ENCODE data around the gene ALKBH5. TPM values are rescaled to one million over a fixed set of nuclear protein-coding genes. Genes with fewer than 3 reads are reported as not detected.

ALKBH5 gene
- total RNA-seq, 1 donor from 2014 or later: 48.7 TPM

DNA sequence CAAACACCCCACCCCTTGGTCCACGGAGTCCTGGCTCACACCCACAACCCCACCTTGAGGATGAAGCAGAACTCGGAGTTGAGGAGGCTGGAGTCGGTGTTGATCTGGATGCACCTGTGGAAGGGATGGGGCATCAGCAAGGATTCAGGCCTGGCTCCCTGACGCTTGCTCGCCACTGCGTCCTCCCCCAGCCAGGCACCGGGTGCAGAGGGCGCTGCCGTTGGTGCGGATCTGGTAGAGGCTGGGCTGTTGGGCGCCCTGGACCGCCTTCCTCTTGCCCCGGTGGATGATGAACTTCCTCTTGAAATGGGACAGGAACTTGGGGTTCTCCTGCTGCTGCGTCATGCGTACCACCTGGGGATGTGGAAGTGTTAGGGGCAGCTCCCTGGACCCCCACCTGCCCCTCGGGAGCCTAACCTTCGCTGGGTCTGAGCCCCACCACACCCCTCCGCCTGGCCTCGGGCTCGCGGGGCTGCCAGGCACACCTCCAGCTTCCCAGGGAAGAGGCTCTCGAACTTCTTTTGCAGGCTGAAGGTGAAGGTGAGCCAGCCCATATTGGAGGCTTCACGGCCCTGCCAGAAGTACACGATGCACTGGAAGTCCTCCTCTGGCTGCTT, 62.6 kb downstream of the ALKBH5 start:
- DNase-seq: no peak

DNA sequence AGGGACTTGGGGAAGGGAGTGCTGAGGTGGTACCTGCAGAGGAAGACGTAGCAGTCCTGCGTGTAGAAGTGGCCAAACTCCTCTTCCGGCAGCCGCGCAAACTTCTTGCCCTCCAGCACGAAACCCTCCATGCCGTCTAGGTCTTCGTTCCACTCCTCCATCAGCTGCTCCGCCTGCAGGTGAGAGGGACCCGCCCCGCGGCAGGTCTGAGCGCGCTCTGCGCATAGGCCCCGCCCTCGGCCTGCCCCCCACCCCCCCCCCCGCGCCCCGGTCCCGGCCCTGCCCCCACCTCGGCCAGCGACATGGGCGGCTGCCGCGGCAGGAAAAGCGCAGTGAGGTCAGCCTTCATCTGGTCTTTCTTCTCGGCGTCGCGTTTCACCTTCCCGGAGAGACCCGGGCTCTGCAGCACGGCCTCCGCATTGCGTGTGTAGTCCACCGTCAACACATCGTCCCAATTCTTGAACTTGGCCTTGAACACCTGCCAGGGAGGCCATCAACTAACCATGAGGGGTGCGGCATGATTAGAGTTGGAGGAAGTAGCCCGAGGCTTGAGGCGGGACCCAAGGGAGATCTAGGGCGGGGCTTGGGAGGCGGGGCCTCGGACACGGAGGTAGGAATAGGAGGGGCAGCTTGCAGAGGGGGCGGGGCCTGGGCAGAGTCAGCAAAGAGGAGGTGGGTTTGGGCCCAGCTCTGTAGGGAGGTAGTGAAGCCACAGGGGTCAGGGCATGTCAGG, 63.4 kb downstream of the ALKBH5 start:
- DNase-seq: no peak

DNA sequence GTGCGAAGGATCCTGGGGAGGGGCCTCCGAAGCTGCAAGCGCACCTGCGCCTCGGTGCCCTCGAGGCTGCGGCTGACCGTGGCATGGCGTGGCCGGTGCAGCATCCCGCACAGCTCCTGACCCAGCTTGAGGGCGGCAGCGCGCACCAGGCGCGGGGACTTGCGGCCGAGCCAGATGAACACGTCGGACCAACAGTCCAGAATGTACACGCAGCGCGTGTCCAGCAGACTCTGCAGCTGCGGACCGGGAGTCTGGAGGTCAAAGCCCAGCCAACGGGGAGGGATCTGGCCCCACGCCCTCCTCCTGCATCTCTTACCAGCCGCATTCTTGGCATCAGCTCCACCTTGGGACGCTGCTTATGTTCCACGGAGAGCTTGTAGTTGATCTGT, 64.0 kb downstream of the ALKBH5 start:
- no peak for DNase-seq

DNA sequence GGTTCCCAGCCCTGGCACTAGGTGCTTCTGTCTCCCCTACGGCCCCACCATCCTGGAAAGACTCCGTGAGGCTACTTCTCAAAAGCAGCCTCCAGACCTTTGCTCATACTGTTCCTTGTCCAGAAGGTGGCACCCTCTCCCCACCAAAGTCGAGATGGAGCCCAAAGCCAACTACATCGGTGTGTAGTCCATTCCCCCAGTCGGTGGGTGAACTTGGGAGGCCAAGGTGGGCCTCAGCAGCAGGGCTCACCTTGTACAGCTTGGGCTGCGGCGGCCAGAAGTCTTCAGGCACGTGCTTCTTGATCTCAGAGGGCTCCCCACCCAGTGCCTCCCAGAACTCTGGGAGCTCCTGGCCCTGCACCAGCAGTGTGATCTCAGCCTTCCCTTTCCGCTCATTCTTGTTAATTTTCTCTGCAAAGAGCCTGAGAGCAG, 64.7 kb downstream of the ALKBH5 start:
- peak; percentile 54 for DNase-seq

DNA sequence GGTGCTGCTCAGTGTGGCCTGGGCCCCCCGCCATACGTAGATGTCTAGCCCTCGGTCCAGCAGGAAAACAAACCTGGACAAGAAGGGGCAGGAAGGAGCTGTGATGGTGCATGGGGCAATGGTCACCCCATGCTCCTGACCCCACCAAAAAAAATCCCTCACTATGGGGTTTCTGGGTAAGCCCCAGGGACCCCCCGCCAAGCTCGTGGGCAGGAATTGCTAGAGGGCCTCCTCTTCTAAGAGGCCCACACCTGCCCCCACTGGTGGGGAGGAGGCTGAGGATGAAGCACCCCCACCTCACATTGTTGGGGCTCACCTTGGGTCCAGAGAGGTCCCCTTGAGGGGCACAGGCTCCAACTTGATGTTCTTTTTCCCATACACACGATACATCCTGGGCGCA, 65.2 kb downstream of the ALKBH5 start:
- DNase-seq: no peak

DNA sequence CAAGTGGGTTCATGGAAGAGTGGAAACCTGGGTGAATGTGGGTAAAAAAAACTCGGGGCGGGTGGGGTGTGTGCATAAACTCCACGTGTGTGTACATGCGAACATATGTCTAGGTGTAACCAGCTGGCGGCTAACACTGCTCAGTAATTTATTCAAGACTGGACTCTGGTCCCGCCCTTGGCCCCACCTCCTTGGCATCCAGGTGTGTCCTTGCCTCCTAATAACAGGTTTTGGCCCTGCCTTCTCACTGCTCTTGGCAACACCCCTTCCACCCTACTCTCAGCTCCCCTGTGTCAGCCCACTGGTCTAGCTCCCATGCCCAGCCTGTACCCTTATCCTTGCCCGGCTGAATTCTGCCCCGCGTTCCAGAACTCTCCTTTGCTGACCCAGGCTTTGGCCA, 66.6 kb downstream of the ALKBH5 start:
- DNase-seq: no peak

DNA sequence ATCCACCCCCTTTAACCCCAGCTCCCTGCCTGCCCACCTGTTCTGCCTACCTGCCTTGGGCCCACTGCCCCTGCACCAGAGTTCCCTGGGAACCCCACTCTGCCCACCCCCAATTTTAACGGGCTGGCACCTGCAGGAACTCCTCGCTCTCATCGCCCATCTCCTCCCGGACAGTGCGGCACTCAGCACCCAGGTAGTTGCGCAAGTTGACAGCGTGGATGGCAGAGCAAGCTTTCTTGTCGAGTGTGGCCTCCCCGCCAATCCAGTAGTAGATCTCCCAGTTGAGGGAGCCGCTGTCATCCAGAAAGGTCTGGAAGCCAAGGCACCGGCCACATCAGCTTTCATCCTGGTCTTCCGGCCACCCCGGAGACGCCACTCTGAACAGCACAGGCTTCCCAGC, 67.1 kb downstream of the ALKBH5 start:
- no peak for DNase-seq

DNA sequence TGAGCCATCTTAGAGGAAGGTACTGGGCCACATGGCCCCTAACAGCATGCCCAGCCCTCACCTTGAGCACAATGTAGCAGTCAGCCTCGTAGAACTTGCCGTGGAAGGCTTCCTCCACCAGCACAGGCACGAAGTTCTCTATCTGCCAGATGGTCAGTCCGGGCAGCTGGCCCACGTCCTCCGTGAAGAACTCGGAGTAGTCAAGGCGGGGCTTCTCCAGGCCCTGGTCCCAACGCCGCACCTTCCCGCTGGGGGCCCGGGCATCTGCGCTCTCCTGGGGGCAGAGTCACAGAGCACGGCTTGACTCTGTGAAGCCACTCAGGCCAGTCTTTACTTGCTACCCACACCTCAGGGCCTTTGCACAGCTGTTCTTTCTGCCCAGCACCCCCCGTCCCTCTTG, 67.6 kb downstream of the ALKBH5 start:
- DNase-seq: no peak

DNA sequence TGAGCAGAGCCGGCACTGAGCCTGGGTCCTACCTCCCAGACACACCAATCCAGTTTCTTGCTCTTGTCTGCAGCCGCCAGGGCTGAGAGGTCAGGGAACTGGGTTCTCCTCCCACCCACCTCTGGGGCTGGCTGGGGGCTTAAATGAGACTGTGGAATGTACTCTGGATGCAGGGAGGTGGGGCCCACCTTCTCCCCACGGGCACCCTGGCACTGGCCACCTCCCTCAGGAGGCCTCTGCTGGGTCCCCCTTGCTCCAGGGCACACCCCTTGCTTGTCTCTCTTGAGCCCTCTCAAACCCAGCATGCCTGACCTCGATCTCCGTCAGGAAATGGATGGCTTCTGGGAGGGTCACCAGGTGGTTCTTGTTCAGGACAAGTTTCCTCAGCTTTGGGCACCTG, 68.5 kb downstream of the ALKBH5 start:
- no peak for DNase-seq

DNA sequence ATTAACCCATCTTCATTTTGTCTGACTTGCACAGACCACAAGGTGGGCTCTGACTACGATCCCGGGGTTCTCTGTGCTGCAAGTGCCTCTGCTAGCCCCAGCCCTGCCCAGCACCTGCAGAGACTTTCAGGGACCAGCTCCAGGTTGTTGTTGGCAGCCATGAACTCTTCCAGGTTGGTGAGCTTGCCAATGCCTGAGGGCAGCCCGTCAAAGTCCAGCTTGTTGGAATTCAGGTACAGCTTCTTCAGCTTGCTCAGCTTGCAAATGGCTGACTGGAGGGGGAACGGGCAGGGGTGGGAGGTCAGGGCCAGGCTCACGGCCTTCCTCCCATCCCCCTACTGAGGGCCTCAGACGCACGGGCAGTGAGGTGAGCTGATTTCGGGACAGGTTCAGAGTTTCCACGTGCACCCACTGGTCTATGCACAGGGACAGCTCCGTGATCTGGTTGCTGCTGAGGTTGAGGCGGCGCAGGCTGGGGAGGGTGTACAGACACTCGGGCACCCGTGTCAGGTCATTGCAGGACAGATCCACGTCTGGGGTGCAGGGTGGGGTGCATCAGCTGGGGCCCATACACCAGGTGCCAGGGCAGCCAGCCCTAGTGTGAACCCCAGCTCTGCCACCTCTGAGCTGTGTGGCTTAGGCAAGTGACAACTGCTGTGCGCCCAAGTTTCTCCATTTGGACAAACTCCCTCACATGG, 69.7 kb downstream of the ALKBH5 start:
- DNase-seq: no peak

DNA sequence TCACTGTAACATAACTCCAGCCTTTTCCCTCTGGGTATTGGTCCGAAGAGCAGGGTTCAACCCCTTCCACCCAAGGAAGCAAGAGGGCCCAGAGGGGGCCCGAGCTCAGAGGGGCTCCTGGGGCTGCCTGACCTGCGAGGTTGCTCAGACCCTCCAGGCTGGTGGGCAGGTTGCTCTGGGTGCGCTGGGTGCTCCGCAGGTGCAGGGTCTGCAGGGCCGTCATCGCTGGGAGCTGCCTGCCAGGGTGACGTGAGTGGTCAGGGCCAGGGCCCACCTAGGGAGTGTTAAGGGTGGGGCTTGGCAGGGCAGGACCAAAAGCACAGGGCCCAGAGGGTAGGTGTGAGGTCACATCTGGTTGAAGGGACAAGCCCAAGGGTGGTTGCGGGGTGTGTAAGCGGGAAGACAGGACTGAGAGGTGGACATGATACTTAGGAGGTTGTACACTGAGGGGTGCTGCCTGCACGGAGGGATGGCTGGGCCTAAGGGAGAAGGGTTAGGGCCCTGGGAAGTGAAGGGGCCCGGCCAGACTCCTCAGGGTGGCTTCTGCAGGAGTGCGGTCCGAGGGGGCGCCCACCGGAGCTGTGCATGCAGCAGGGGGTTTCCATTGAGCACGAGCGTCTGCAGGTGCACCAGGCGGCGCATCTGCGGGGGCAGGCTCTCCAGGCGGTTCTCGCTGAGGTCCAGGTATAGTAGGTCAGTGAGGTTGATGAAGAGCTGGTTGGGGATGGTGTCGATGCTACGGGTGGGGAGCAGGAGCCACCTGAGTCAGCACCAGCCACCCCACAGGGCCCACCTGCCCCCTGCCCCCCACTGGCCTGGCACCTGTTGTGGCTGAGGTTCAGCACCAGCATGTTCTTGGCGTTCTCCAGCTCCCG, 70.6 kb downstream of the ALKBH5 start:
- no peak for DNase-seq

DNA sequence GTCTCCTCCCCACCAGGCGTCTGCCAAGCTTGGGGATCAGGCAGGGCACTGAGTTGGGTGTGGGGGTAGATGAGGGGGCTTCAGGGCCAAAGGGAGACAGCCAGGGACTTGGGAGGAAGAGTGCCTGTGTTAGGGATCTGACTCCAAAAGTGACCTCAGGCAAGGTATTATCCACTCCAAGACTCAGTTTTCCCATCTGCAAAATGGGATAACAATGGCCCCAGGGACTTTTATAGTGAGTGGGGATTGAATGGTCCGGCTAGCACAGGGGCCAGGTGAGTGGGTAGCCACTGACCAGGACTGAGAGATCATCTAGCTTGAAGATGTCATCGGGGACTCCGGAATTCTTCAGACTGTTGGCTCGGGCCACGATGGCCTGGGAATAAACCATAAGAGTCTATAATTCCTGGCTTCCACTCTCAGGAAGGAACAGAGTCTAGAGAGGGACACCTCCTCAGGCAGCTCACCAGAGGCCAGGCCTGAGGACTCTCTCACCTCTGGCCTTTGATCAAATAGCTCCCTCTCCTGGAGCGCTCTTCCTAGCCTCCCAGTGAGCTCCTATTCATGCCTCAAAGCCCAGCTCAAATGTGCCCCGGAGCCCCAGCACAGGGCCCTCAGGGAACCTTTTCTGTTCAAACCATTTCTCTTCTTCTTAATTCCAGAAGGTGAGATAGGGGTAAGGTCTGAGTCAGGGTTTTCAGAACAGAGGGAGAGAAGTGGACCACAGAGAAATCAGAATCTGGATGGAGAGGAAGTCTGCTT, 71.4 kb downstream of the ALKBH5 start:
- no peak for DNase-seq

DNA sequence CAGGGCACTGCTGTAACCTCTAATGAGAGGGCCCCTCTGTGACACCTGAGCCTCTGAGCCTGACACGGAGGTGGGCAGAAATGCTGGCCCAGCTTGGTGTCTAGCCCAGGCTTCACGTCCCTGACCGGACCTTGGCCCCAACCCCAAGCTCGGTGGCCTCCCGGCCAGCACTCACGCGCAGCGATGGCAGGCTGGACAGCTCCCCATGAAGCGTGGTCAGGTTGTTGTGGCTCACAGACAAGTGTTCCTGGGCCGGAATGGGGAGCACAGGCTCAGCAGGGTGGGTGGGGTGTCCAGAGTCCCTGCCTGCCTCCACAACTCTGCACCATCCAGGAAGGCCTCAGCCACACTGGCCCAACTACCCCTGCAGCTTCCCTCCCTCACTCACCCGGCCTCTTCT, 72.7 kb downstream of the ALKBH5 start:
- no peak for DNase-seq

DNA sequence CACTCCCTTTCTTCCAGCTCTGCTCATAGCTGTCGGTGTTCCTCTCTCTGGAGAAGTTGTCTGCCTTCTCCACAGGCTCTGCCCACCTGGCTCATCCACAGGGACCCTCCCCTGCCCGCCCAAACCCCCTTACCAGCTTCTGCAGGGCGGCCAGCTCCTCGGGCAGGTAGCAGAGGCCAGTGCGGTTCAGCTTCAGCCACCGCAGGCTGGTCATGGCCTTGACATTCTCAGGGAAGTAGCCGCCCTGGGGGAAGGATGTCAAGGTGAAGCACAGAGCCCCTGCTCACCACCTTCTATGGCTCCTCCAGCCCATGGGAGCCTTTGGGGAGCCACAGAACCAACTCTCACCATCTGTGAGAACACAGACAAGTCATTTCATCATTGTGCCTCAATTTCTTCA, 73.1 kb downstream of the ALKBH5 start:
- DNase-seq: no peak

DNA sequence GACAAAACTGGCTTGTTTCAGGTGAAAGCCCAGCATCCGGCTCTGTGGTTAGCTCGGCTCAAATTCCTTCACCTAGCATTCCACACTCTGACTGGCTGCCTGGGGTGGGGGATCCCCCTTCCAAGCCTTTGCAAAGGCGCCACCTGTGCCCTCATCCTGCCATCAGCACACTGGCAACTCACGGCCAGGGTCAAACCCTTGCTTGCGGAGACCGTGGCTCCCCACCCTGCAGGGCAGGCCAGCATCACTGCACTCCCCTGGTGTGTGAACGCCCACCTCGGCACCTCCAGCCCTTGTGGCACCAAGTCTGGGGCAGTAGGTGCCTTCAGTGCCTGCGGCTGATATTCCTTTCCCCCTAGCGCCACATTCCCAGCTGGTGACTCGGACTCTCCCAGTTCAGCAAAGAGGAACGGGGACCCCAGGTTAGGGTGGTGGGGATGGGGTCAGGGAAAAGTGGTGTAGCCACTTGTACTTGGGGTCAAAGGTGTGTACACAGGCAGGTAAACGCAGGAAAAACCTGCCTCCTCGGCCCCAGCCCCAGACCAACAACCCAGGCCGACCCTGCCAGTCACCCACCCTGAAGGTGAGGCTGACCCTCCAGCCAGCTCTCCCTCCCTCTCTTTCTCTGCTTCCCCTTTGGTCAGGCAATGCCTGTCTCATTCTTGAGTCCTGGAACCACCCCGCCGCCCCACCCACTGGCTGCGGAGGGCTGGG, 73.8 kb downstream of the ALKBH5 start:
- DNase-seq: no peak

DNA sequence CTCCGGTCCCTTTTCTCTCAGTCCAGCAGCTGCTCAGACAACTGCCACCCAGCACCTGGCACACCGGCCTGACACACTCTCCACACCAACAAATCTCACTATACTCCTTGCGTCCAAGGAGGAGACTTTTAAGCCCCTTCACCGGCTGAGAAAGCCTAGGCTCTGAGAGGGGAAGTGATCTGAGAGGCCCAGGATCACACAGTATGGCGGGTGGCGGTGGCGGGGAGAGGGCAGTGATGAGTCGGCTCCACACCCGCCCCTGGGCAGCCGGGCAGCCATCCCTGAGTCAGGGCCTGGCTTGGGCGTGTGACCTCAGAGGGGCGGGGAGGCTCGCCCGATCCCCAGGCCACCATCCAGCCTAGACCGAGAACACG, 74.3 kb downstream of the ALKBH5 start:
- no peak for DNase-seq

DNA sequence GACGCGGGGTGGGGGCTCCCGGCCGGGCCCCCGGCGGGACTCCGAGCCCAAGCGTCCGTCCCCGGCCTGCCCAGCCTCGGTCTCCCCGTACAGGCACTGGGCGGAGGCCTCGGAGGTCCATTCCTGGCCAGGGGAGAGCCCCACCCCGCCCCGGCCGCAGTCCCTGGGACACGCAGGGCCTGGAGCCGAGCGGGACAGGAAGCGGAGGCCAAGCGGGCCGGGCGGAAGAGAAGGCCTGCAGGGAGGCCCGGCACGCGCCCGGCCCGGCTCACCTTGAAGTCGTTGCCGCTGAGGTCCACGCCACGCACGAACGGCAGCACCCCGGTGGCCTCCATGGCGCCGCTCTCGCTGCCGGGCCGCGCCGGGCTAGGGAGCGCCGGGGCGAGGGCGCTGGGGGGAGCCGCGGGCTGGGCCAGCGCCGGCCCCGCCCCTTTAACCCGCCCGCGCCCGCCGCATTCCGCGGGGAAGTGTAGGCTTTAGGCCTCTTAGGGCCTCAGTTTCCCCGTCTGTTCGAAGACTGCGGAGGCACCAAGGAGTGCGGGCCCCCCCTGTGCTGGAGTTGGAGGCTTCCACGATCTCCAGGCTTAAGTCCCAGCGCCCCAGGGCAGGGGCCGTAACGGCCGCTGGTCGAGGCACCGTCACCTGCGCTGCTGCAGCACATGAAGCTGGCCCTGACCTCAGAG, 74.9 kb downstream of the ALKBH5 start, which contains the start of gene FLII:
Gene FLII (minus strand): TSS at position 383 of the 683 bp plus-strand sequence. CDS start 48 bp downstream, at position 335.
- no peak for DNase-seq
